Measurements from ENCODE around the gene LRRFIP2. TPM values are rescaled to one million over a fixed set of nuclear protein-coding genes. Genes with fewer than 3 reads are reported as not detected.

LRRFIP2 gene
- total RNA-seq, 1 donor from 2014 or later, result 50.7 TPM

DNA sequence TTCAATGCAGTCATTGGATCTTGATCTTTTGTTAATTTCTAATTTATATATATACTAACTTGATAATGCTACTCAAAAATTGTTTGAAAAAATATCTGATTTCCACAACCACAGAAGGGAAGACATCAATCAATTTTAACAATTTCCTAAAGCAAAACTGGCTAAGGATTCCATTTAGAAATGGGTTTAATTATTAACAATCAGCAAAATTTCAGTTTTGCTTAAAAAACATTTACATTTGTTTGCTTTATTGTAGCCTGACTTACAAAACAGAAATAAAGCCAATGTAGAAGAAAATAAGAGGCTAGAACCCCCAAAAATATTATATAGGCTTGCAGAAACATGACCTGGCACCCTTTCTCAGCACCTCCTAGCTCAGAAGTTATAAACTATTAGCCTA, 74.9 kb downstream of the LRRFIP2 start:
- Mint-ChIP-seq H3K27me3 (ENCODE audit: low read depth) (no peaks in the 10 kb centered on the region), H3K36me3 (ENCODE audit: low read depth) (peaks cover 6% of the 10 kb centered on the region), H3K27ac (ENCODE audit: unreplicated experiment) (no peak overlapping the region), H3K4me1 (ENCODE audit: low read depth) (peaks cover 36% of the 10 kb centered on the region), H3K4me3 (ENCODE audit: unreplicated experiment) (no peak overlapping the region), H3K9me3 (ENCODE audit: low read depth) (no peaks in the 10 kb centered on the region)
- TF ChIP-seq, protein P1, sequence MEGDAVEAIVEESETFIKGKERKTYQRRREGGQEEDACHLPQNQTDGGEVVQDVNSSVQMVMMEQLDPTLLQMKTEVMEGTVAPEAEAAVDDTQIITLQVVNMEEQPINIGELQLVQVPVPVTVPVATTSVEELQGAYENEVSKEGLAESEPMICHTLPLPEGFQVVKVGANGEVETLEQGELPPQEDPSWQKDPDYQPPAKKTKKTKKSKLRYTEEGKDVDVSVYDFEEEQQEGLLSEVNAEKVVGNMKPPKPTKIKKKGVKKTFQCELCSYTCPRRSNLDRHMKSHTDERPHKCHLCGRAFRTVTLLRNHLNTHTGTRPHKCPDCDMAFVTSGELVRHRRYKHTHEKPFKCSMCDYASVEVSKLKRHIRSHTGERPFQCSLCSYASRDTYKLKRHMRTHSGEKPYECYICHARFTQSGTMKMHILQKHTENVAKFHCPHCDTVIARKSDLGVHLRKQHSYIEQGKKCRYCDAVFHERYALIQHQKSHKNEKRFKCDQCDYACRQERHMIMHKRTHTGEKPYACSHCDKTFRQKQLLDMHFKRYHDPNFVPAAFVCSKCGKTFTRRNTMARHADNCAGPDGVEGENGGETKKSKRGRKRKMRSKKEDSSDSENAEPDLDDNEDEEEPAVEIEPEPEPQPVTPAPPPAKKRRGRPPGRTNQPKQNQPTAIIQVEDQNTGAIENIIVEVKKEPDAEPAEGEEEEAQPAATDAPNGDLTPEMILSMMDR (IDR thresholded peaks at IDR 0.05), result no peak
- no peak for DNase-seq (ENCODE audit: low spot score)

DNA sequence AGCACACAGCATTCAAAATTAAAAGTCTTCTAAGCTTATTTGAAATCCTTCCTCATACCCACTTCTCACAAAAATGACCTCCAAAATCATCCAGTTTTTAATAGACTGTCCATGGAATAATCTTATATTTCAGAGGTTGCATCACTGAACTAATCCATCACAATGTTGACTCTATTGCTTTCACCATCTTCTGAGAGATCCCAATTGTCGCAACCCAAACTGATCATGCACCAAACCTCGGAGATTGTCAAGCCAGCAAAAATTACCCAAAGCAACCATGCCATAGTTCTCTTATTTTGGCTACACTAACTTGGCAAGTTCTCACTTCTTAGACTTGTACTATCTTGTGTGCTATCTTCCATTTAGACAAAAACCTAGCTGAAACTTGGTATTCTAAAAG, 75.5 kb downstream of the LRRFIP2 start:
- peak overlapping the region; percentile 14 for H3K27ac Mint-ChIP-seq (ENCODE audit: unreplicated experiment)
- peaks cover 37% of the 10 kb centered on the region for H3K4me1 Mint-ChIP-seq (ENCODE audit: low read depth)

DNA sequence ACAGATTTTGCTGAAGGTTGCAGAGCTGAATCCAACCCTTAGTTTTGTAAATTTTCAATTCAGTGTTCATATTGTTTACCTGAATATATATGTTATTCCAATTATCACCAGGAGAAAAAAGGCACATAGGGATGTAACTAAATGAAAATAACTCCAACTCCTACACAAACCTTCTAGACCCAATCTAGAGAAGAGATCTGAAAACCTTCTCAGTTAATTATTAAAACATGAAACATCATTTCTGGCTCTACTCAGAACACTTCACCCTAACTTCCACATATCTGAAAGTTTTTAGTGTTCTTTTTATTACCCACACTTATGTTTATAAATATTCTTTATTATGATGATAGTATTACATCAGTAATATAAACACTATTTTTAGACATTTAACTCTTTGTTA, 76.6 kb downstream of the LRRFIP2 start:
- Mint-ChIP-seq H3K4me1 (ENCODE audit: low read depth) (peaks cover 42% of the 10 kb centered on the region), H3K27ac (ENCODE audit: unreplicated experiment) (peak overlapping the region; percentile 84), H3K4me3 (ENCODE audit: unreplicated experiment) (no peak overlapping the region), H3K9me3 (ENCODE audit: low read depth) (no peaks in the 10 kb centered on the region), H3K36me3 (ENCODE audit: low read depth) (peaks cover 12% of the 10 kb centered on the region), H3K27me3 (ENCODE audit: low read depth) (no peaks in the 10 kb centered on the region)
- TF ChIP-seq, protein P1 (IDR thresholded peaks at IDR 0.05), result no peak
- DNase-seq (ENCODE audit: low spot score), result no peak

More for the DNA sequence above, 75.5 kb downstream of the LRRFIP2 start:
- TF ChIP-seq, protein P1 (IDR thresholded peaks at IDR 0.05), result no peak
- peaks cover 6% of the 10 kb centered on the region for H3K36me3 Mint-ChIP-seq (ENCODE audit: low read depth)
- no peak for DNase-seq (ENCODE audit: low spot score)
- no peak overlapping the region for H3K4me3 Mint-ChIP-seq (ENCODE audit: unreplicated experiment)
- no peaks in the 10 kb centered on the region for H3K9me3 Mint-ChIP-seq (ENCODE audit: low read depth)
- no peaks in the 10 kb centered on the region for H3K27me3 Mint-ChIP-seq (ENCODE audit: low read depth)

DNA sequence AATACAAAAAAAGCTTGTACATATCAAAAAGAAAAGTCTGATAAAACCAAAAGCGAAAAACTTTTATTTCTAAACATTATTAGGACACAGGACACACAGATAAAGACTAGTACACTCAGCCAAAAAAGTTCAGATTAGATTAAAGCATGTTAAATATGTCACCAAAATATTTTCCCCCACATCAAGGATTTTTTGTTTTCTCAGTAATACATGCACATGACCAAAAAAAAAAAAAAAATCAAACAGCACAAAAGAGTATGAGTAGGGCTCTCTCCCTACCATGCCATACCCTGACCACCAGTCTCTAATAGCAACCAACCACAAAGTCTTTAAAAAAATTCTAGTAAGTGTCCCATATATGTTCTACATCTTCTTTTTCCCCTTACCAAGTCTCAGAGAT, 77.4 kb downstream of the LRRFIP2 start:
- Mint-ChIP-seq H3K27me3 (ENCODE audit: low read depth) (no peaks in the 10 kb centered on the region), H3K36me3 (ENCODE audit: low read depth) (peaks cover 12% of the 10 kb centered on the region), H3K4me3 (ENCODE audit: unreplicated experiment) (no peak overlapping the region), H3K27ac (ENCODE audit: unreplicated experiment) (peak overlapping the region; percentile 84), H3K9me3 (ENCODE audit: low read depth) (no peaks in the 10 kb centered on the region), H3K4me1 (ENCODE audit: low read depth) (peaks cover 39% of the 10 kb centered on the region)
- TF ChIP-seq, protein P1 (IDR thresholded peaks at IDR 0.05), result no peak
- no peak for DNase-seq (ENCODE audit: low spot score)

DNA sequence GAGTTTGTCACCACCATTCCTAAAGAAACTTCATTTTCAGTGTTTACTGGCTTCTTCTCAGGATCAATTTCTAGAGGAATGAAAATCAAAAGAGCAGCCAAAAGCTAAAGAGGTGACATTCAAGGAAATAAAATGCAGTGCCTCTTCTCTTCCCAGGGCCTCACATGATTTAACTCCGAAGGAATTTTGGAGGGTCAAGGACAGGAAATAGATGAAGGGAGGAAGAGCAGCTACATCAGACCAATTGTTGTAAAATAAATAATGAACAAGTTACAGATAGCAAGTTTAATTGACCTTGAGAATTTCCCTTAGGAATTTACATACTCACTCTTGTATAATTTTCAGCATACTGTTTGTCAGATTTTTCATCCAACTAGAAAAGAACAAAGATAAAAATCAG, 78.1 kb downstream of the LRRFIP2 start:
- Mint-ChIP-seq H3K9me3 (ENCODE audit: low read depth) (no peaks in the 10 kb centered on the region), H3K27ac (ENCODE audit: unreplicated experiment) (peak overlapping the region; percentile 80), H3K4me3 (ENCODE audit: unreplicated experiment) (no peak overlapping the region), H3K36me3 (ENCODE audit: low read depth) (peaks cover 12% of the 10 kb centered on the region), H3K4me1 (ENCODE audit: low read depth) (peaks cover 38% of the 10 kb centered on the region), H3K27me3 (ENCODE audit: low read depth) (no peaks in the 10 kb centered on the region)
- no peak for DNase-seq (ENCODE audit: low spot score)
- TF ChIP-seq, protein P1 (IDR thresholded peaks at IDR 0.05), result no peak

Measured in chondrocyte (in vitro differentiated cells).